GF-D8 (cell line): ENCODE measurements around the gene TMPRSS15.

Source experiments
- DNase-seq: peaks from one replicate; lab custom pipeline; 2025; lab: John Stamatoyannopoulos, UW

The TMPRSS15 gene

DNA sequence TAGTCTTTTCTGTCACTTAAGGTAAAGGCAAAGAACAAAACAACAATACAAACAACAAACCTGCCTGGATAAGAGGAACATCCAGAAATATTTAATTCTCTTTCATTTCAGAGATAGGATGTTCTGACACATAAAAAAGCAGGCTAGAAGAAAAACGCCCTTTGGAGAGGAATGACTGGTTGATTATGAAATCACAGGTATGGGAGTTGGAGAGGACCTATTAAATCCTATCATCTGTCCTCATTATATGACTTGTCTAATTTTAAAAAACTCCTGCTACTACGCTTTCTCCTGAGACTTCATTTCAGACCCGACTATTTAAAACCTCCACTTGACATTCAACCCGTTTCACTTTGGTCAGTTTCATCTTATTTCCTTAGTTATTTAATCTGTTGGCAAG, 54.1 kb downstream of the TMPRSS15 start:
- no peak for DNase-seq

- no peak for DNase-seq
Measured at GRCh38 chr21:18340387-18340942, 63.1 kb downstream of the TMPRSS15 start.

- no peak for DNase-seq
Measured at GRCh38 chr21:18335651-18336236, 67.8 kb downstream of the TMPRSS15 start.

- DNase-seq = no peak
Measured at GRCh38 chr21:18334066-18334465, 69.5 kb downstream of the TMPRSS15 start.

DNA sequence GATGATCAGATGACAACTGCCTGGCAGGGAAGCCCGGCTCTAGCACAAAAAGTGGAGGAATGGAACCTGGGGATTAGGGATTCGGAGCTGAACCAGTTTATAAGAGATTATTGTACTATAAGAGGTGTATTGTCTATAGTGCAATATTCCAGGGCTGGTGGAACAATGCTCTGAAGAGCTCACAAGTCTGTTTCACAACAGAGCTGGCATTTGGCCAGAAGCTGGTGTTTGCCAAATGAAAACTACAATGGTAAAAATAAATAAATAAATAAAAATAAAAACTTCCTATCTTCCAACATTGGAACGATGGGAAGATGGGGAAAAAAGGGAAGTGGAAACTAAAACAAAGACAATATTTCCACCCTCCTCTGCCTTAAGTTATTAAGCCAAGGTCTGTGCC, 85.4 kb downstream of the TMPRSS15 start:
- DNase-seq = no peak

DNA sequence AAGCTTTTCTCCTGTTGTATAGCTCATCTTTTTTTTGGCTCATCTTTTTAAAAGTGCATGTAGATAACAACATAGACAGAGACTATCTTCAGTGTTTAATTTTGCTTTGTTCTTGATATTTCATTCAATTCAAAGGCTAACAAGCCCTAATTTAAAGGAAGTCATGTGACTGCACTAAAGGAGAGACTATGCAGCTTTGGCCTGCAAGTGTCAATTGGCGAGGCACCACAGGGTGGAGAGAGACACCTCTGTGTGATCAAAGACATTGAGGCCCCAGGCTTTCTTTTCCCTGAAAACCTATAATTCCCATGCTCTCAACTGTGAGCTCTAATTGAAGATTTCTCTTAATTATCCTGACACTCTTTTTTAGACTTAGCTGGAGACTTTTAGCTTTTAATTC, 105.4 kb downstream of the TMPRSS15 start:
- no peak for DNase-seq

DNA sequence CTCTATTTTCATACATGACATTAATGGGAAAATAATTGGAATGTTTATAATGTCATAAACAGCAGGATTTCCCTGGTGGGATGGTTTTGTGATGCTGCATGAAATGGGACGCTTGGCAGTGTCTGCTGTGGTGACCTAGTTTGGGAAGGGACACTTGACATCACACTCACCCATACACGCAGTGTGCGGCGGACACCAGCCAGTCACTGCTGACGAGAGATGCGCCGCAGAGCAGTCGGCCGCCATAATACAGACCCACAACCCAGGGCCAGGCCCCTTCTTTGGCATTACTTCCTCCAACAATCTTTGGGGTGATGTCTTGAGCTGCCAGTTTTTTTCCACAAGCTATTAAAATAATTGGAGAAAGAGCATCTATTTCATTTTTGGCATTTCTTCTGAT, 109.5 kb downstream of the TMPRSS15 start:
- DNase-seq = no peak

GRCh38 chr21:18289876-18290275, 113.7 kb downstream of the TMPRSS15 start:
- DNase-seq = no peak

DNA sequence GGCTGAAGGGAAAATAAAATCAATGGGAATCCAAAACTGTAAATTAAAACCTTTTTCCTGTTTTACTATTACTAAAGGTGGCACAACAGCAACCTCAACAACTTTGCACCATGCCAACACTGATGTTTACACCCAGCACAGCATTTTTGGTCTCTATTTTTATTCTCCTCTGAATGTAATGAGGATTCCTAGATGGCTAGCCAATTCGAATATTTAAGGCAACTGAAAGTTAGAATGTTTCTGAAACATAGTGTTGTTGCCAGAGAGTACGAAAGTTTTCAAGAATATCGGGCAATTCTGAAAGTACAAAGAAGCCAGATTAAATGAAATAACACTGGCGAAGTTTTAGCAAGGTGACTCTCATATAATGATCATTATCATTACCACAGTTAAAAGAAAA, 118.2 kb downstream of the TMPRSS15 start:
- DNase-seq = no peak

DNA sequence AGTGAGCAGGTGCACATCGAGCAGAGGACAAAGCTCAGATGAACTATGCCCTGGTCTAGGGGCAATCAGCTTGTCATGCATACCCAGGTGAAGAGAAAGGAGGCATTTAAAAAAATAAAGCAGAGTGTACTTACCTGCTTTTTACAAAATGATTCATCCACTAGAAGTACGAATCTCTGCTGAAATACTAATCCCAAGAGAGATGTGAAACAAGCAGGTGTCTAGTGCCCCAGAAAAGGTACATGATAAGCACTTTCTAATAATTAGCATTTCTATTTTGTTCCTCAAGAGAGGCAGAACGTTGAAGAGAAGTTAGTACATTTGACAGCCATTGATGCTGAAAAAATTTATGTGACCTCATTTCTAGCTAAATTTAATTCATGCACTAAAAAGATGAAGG, 127.8 kb downstream of the TMPRSS15 start:
- DNase-seq = no peak

DNA sequence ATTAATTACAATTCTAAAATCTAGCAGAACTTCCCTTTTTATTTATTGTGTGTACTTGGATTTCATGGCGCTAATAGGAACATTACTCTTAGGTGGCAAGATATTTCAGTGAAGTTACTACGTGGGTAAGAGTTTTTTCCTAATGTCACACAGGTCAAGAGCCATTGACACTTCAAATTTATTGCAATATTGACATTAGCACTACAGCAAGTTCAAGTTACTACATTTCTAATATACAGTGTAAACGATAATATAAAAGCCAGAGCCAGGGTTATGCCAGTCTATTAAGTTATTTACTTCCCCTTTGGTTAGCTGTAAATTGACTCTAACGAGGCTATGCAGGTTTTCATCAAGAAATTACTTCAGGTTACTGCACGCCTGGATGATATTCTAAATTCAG, 129.2 kb downstream of the TMPRSS15 start:
- DNase-seq = no peak

DNA sequence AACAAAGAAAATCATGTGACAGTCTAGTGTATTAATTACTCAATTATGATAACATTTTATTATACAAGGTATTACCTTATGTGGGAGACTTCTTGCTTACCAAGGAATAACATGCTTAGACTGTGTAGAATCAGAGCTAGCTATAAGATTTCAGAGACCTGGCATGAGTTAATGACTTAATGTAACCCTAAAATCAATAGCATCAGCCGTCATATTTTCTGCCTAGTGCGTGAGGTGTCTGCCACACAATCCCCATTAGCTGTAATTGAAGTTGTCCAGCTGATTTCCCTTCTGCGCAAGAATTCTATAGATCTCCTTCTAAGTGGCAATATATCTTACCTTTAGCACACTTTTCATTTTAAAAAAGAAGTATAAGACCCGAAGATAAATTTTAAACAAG, 130.2 kb downstream of the TMPRSS15 start:
- DNase-seq = no peak

DNA sequence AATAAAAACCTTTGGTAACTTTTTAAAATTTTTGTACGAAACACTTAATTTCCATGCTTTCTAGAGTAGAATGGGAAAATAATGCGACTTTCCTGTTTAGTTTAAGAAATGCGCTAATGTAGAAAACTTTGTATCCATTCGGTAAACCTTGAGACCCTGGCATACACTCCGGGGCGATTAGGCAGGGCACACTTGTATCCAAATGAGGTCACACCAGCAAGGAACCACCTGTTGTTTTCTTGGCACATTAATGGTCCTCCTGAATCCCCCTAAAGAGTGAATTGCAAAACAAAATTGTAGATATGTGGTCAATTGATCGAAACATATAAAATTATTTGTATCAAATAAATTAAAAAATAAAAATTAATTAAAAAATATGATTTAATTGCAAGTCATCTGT, 133.7 kb downstream of the TMPRSS15 start:
- DNase-seq = no peak

DNA sequence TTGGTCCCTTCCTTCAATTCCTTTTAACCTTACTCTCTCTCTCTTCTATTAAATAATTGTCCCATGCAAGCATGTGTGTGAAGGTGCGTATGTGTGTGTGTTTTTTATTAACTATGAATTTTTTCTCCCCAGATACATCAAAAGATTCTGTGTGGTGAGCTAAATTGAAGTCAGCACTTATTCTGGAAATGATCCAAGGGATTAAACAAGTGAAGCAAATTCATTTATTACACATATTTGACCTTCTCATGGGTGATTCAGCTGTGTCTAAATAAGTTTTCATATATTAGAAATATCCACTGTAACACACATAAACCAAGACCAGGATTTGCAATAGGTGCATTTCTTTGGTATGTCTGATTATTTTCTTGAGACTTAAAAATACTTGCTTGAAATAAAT, 134.7 kb downstream of the TMPRSS15 start:
- no peak for DNase-seq

DNA sequence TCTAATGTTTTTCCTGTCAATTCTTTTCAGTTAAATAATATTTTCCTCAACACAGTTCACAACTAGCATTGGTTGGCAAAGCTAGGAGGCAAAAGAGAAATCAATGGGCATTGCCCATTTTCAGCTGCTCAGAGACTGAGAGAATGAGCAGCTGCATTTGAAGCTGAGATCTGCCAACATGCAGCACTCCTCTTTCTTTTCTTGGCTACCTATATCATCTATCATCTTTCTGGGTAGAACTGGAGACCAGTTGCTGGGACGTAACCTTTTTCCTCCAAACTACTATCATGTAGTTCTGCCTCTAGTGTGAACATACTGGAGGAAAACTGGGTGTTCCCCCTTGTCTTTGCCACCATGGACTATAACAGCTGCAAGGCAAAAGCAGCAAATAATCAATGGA, 136.1 kb downstream of the TMPRSS15 start:
- DNase-seq = no peak

DNA sequence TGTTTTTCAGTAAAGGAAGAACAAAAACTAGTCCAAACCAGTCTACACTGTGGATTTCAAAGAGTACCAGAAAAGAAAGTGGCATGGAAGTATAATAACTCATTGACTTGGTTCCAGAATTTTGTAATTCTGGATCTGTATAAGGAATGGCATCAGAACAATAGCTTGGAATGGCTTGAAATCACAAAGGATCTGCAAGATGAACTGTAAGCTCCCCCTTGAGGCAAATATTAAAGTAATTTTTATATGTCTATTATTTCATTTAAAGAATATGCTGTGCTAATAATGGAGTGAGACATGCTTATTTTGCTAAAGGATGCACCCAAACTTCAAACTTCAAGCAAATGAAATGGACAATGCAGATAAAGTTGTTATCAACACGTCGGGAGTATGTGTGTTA, 137.6 kb downstream of the TMPRSS15 start:
- DNase-seq = no peak

- DNase-seq = no peak
Measured at GRCh38 chr21:18253799-18254198, 149.8 kb downstream of the TMPRSS15 start.

DNA sequence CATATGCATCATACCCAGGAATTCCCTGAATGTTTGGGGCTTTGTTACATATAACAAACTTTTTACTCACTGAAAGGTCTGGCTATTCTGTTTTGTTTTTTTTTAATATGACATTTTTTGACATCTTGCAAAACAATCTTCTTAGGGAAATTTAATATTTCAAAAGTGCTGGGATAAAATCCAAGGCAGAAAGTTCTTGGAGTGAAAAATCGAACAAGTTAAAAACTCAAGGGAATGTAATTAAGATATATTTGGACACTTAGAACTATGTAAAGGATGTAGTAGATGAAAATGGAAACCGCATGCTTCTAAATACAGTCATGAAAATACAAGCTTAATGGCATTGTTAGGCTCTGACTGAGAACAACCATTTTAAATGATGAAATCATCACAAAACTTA, 150.4 kb downstream of the TMPRSS15 start:
- no peak for DNase-seq

DNA sequence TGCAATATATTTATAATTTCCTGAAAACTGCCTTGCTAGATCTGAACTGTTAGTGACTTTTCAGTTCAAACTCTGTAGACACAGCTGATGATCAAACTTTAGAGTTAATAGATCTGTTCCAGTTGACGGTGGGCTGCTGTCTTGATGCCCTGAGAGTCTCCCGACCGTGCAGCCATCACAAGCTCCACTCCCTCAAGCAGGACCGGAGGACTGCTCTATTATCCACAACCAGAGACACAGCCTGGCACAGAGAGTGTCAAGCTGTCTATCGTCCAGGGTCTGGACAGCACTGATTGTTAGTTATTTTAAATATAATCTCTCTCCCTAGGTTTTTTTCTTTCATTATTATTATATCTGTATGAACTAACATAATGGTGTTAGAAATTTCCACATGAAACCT, 150.9 kb downstream of the TMPRSS15 start:
- no peak for DNase-seq

DNA sequence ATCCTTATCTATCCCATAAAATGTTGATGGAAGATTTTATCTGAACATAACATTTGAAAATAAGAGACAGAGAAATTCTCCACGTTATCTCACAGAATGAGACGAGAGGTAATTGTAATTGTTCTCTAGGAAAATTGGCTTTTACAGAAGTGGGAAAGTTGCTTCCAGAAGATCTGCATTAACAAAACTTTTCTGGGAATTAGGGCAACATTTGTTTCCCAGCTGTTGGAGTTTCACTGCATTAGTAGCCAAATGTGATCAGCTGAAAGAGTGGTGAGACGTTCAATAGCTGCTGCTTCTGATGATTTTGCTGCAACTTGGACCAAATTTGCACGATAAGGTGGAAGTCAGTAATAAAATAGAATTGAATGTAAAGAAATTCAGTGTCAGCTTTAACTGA, 151.3 kb downstream of the TMPRSS15 start:
- DNase-seq = no peak

DNA sequence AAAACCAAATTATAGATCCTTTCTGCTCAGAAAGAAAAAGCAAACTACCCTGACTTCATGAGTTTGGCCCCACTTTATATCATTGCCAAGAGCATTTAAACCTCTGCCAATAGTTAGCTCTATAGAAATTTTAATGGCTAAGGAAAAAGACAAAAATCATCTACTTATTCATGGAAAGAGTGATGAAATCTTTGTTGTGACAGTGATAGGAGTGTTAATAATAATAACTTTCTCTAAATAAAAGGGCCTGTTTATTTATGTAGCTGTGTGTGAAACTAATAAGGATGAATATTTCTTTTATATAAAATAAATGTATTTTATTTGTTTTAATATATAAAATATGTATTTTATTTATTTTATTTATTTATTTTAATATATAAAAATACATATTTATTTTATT, 152.5 kb downstream of the TMPRSS15 start:
- no peak for DNase-seq

GRCh38 chr21:18249672-18250071, 153.9 kb downstream of the TMPRSS15 start:
- DNase-seq = no peak

DNA sequence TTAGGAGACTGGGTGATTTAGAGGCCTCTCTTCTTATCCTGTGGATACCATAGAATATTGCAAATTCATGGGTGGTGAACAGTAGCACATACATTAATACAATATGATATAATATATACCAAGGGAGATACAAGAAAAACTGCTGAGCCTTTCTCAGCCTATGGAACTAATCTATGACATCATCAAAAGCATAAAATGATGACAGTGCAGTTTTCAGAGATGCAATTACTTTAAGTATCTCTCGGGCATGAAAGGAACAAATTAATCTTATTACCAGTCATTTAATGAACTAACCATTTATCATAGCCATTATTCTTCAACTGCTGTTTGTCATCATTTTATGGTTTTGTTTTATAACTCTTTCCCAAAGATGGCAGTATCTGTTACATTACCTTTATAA, 155.4 kb downstream of the TMPRSS15 start:
- no peak for DNase-seq

GRCh38 chr21:18245464-18245967, 158.1 kb downstream of the TMPRSS15 start:
- no peak for DNase-seq
